ENCODE measurements around the gene CCND1.

GRCh38 chr11:69653406-69653960 is 12.5 kb downstream of the CCND1 start:
- TF ChIP-seq TAF1 (IDR thresholded peaks at IDR 0.05; ENCODE audit: borderline replicate concordance, insufficient read depth, low read length): no peak
- no peak for TF ChIP-seq SIN3A (IDR thresholded peaks at IDR 0.05; ENCODE audit: borderline replicate concordance, insufficient read depth, low read length)

All from PFSK-1 (cell line).